ENCODE measurements around the gene SLC8A3.

SLC8A3 gene

GRCh38 chr14:70032447-70032846 is 156.3 kb downstream of the SLC8A3 start:
- H3K4me3 ChIP-seq (ENCODE audit: low read length), result no peak overlapping the region
- DNase-seq (ENCODE audit: low read depth), result peak; percentile 4
- TF ChIP-seq, protein P1, sequence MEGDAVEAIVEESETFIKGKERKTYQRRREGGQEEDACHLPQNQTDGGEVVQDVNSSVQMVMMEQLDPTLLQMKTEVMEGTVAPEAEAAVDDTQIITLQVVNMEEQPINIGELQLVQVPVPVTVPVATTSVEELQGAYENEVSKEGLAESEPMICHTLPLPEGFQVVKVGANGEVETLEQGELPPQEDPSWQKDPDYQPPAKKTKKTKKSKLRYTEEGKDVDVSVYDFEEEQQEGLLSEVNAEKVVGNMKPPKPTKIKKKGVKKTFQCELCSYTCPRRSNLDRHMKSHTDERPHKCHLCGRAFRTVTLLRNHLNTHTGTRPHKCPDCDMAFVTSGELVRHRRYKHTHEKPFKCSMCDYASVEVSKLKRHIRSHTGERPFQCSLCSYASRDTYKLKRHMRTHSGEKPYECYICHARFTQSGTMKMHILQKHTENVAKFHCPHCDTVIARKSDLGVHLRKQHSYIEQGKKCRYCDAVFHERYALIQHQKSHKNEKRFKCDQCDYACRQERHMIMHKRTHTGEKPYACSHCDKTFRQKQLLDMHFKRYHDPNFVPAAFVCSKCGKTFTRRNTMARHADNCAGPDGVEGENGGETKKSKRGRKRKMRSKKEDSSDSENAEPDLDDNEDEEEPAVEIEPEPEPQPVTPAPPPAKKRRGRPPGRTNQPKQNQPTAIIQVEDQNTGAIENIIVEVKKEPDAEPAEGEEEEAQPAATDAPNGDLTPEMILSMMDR (conservative IDR thresholded peaks at IDR 0.05; ENCODE audit: low read depth, low read length), result no peak

DNA sequence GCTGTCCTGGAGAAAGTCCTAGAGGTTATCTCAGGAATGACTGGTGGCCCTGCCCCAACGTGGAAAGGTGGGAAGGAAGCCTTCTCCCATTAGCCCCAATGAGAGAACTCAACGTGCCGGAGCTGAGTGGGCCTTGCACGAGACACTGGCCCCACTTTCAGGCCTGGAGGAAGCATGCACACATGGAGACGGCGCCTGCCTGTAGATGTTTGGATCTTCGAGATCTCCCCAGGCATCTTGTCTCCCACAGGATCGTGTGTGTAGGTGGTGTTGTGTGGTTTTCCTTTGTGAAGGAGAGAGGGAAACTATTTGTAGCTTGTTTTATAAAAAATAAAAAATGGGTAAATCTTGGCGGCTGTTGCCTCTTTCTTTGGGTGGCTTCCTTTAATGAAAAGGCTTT is 156.7 kb downstream of the SLC8A3 start:
- TF ChIP-seq, protein P1 (conservative IDR thresholded peaks at IDR 0.05; ENCODE audit: low read depth, low read length), result no peak
- H3K4me3 ChIP-seq (ENCODE audit: low read length), result no peak overlapping the region
- no peak for DNase-seq (ENCODE audit: low read depth)

GRCh38 chr14:70029296-70030132 is 159.2 kb downstream of the SLC8A3 start:
- TF ChIP-seq, protein P1 (conservative IDR thresholded peaks at IDR 0.05; ENCODE audit: low read depth, low read length), result no peak
- no peak overlapping the region for H3K4me3 ChIP-seq (ENCODE audit: low read length)
- DNase-seq (ENCODE audit: low read depth), result no peak

DNA sequence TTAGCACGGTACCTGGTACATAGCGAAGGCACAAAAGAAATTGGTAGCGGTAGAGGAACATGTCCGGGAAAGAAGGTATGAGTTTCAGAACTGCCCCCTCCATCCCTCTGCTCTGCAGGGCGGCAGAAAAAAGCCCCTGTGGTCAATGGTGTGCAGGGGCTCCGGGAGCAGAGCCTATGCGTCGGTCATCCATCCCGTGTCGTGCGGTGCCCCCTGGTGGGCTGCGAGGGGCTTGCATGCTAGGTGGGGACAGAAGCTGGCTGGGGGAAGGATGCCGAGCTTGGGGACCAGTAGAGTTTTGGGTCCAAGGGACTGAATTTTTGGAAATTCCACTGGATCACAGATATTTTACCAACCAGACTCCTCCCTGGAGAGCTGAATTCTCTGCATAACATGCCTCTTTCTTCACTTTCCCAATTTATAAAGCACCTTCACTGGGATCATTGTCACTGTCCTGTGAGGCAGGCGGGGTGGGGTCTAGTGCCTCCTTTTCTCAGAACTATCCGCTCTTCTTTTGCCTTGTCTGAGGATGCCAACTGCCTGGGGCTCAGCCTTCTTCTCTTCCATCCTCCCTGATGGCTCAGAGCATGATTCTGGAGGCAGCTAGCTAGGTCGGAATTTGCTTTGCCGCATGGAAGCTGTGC is 160.8 kb downstream of the SLC8A3 start:
- no peak for DNase-seq (ENCODE audit: low read depth)
- TF ChIP-seq, protein P1 (conservative IDR thresholded peaks at IDR 0.05; ENCODE audit: low read depth, low read length), result peak; percentile 90

DNA sequence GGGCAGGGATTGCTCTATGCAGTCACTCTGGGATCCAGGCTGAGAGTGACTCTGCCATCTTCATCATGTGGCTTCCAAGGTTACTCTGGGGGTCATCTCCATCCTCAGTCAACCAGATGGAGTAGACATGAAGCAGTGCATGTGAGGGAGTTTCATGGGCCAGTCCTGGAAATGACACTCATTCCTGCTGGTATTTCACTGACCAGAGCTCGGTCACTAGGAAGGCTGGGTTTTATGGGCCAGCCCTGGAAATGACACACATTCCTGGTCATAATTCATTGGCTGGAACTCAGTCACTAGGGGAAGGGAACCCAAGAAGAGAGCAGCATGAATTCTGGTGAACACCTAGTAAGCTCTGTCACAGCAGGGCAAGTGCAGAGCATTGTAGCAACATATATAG is 164.9 kb downstream of the SLC8A3 start:
- DNase-seq (ENCODE audit: low read depth), result no peak
- TF ChIP-seq, protein P1 (conservative IDR thresholded peaks at IDR 0.05; ENCODE audit: low read depth, low read length), result no peak
- H3K4me3 ChIP-seq (ENCODE audit: low read length), result no peak overlapping the region

More for the DNA sequence above, 160.8 kb downstream of the SLC8A3 start:
- H3K4me3 ChIP-seq (ENCODE audit: low read length), result no peak overlapping the region

DNA sequence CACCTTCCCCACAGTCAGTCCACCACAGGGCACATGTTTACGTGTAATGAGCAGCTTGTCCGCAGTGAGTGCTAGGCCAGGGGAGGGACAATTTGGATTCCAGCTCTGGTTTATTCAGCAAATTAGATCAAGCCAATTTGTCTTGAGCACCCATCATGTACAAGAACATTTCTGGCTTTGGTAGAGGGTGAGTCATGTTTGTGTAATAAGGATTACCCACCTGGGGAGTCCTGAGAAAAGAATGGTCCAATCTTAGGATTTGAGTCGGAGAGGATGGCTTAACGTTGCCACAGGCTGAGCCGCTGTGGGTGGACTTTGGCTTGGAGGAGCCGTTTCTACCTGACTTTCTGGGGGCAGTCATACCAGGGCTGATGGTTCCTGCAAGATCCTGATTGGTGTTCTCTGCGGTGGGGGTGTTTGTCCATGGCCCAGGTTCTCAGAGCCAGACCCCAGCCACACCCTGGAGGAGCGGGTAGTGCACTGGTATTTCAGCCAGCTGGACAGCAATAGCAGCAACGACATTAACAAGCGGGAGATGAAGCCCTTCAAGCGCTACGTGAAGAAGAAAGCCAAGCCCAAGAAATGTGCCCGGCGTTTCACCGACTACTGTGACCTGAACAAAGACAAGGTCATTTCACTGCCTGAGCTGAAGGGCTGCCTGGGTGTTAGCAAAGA is 165.8 kb downstream of the SLC8A3 start:
- no peak for DNase-seq (ENCODE audit: low read depth)
- TF ChIP-seq, protein P1 (conservative IDR thresholded peaks at IDR 0.05; ENCODE audit: low read depth, low read length), result no peak

More for the DNA sequence above, 165.8 kb downstream of the SLC8A3 start:
- H3K4me3 ChIP-seq (ENCODE audit: low read length), result no peak overlapping the region

Measured in retinal pigment epithelial cell (primary cell).